H1 (cell line): ENCODE results near the gene RPUSD1. TPM values are rescaled to one million over a fixed set of nuclear protein-coding genes. Genes with fewer than 3 reads are reported as not detected.
A peak's percentile ranks its signal among the peaks of the same experiment; 100 is the strongest.

ENCODE experiments used
- E2F6 ChIP-seq: IDR thresholded peaks from 2 replicates; pipeline ENCODE4 v1.6.1; 2012; ENCODE audit warnings: inconsistent platforms
- KDM4A ChIP-seq: IDR thresholded peaks from one replicate; pipeline ENCODE4 v1.7.1; 2012; ENCODE audit warnings: low read depth, mild to moderate bottlenecking, moderate library complexity, low read length, inconsistent platforms; ENCODE audit not compliant: severe bottlenecking
- TAF7 ChIP-seq: optimal IDR thresholded peaks from 2 replicates; pipeline ENCODE3; 2011; ENCODE audit warnings: low read depth, mild to moderate bottlenecking, inconsistent platforms, low read length, moderate library complexity, borderline replicate concordance
- polyA plus RNA-seq, 7 experiments: library from polyadenylated mRNA; depleted of rRNA in 3 of 7; stranded (reverse) in 5 of 7; unstranded in 2 of 7; fragments of >200 nt in 5 of 7; fragments of 200-250 nt in 2 of 7; gene quantifications; 1 replicate in 5 of 7; 2 replicates in 1 of 7; 4 replicates in 1 of 7; pipeline versions ENCODE4 v1.2.1 to v1.2.3, GENCODE V29; 2011 to 2013; ENCODE audit warnings: missing spikeins in 2 of 7, mixed read lengths in 2 of 7
- total RNA-seq: library from RNA; stranded (reverse); fragmentation: NEBNext Ultra II Directional; extraction: Animal tissue kit (Norgen Biotek cat#: 25700); gene quantifications from 2 replicates; pipeline ENCODE4 v1.2.1, GENCODE V29; 2021

Gene RPUSD1
- total and polyA plus RNA-seq, 2 of the 8 experiments (the other 6 are each of a cell fraction or from before 2014, with no cell fraction given): 32.2 to 61.8 TPM

- TF ChIP-seq E2F6 (no peak), KDM4A (peak; percentile 58), TAF7 (peak; percentile 45)
- TF ChIP-seq, all 59 proteins: peak for 8
Measured at GRCh38 chr16:813204-813915, 25.2 kb upstream of the RPUSD1 start (continued).
